ENCODE data around the gene ADAMTS14. TPM values are rescaled to one million over a fixed set of nuclear protein-coding genes. Genes with fewer than 3 reads are reported as not detected.

ADAMTS14 gene
- polyA plus RNA-seq, 3 donors: 1.2 to 2.5 (median 1.6) TPM

DNA sequence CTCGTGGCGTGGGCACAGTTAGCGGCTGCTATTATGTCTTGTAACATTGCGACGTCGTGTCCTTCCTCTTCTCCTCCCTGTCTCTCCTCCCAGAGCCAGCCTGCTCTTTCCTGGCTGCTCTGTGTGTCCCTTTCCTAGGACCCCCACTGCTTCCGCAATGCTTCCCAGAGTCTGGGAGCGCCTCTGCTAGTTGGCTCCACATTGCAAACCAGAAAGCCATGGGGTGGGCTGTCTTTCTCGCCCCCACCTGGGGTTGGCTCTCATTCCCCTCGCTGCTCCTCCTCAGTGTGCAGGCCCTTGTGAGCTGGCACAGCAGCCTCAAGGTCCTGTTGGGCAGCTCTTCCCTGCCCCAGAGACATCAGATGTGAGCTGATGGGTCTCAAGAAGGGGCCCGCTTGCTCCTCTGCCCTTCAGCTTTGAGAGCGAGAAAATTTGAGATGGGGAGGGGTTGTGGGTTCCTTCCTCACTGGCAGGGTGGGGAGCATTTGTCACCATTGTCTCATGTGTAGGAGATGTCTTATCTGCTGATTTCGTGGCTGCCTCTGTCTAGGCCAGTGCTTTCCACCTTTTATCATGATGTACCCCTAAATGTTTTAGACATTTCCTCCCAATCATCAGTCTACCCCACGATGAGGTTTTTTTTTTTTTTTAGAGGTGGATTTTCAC is 3.3 kb downstream of the ADAMTS14 start:
- DNase-seq: no peak

DNA sequence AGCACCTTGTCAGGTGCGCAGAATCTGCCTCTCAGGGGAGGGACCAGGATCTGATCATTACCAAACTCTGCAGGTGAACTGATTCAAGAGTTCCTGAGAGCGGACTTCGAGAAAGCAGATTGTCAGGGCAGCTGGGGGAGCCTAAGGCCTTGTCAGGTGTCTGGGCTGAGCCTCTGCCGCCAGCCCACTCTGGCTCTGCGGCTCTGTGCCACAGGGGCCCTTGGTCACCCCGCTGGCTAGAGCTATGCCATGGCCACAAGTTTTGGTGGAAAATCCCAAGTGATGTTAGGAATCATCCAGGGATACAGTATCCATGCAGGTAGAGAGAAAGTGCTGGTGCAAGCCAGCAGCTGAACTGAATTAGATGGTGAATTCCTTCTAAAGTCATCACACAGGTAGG is 4.2 kb downstream of the ADAMTS14 start:
- no peak for DNase-seq

DNA sequence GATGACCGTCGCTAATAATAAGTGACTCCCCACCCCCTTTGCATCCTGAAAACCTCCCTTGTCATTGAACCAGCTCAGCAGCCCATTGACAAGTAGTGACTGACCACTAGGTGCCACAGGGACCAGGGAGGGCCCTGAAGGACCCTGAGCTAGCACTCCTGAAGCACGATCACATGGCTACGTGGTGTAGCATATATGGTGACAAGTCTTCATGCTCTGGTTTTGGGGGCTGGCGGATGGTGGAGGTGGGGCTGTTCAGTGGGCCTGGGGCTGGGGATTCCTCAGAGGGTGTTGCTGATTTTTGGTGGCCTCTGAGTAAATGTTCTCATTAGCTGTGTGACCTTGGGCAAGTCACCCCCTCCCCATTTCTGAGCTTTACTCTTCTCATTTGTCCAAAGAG is 4.7 kb downstream of the ADAMTS14 start:
- DNase-seq: no peak

DNA sequence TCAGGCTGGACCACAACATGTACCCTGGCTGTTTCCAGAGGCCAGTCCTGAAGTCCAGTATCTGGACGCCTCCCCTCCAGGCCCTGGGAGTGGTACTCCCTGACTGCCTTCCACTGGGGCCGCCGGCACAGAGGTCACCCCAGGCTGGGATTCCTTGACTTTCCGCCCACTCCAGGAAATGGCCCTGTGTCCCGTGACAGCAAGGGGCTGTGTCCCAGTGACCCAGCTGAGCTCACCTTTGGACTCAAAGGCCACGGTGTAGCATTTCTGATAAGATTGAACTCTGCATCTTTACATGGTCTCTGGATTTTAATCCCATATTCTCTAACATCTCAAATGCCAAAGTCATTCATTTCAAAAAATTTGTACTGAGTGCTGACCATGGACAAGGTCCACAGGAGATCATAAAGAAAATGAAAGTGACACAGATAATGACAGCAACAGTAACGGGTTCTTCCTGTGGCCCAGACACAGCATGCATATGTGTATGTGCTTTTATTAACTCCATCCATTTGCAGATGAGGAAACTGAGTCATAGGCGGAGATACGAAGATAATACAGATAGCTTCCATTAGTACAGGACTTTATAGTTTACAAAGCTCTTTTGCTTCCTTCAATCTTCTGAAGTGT is 5.4 kb downstream of the ADAMTS14 start:
- no peak for DNase-seq

DNA sequence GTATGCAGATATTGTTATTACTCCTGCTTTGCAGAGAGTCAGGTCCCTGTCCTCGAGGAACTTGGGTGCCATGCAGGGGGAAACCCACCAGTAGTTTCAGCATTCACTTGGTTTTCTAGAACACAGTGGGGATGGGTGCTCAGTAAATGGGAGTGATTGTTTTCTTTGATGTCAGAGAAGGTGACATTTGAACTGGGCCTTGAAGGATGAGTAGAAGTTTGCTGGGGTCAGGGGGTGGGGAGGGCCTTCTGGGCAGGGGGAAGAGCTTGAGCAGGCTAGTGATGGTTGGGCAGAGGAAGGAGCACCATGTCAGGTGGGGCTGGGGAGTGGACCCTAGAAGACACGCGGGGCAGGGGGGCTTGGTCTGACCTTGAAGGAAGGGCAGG is 5.9 kb downstream of the ADAMTS14 start:
- DNase-seq: no peak

DNA sequence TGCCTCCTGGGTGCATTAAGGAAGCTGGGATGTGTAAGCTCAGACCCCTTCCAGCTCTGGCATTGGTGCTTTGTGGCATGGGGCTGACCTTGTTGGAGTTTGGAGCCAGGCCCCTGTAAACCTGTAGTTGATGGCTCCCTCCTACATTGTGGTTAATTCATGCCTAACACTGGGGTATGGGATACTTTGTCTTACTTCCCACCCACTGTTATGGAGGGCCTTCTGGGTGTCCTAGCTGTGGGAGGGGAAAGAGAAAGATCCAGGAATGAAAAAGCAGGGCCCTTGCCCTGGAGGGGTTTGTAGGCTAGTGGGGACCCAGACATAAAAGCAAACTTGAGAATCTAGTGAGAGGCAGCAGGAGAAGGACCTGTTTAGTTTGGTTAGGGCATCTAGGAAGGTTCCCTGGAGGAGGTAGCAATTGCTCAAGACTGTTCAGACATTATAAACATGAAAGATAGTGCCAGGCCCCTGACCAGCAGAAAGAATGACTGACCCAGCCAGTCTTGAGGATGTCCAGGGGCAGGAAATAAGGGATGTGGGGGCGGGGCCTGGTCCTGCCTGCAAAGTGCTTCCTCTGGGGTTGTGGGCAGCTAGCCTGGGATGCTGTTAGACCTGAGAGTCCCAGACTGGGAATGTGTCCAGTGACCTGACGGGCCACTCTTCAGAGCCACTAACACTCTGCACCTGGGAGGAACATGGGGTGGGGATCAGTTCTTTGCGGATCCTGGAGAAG is 6.6 kb downstream of the ADAMTS14 start:
- no peak for DNase-seq

DNA sequence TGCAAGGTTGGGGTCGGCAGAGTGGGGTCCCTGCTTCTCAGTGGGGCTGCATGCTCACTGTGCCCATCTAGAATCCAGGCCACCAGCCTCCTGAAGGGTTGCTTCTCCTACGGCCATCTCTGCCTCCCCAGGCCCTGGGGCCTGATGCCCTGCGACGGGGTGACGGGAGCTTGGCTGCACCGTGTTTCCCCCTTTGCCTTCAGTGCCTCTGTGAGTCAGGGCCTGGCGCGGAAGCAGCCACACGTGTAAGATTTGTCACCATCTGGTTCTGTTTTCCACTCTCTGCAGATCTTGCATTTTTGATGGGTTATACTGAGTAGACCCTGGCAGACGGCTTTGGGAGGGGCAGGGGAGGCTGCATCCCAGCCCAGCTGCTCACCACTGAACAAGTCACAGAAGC is 7.2 kb downstream of the ADAMTS14 start:
- DNase-seq: no peak

DNA sequence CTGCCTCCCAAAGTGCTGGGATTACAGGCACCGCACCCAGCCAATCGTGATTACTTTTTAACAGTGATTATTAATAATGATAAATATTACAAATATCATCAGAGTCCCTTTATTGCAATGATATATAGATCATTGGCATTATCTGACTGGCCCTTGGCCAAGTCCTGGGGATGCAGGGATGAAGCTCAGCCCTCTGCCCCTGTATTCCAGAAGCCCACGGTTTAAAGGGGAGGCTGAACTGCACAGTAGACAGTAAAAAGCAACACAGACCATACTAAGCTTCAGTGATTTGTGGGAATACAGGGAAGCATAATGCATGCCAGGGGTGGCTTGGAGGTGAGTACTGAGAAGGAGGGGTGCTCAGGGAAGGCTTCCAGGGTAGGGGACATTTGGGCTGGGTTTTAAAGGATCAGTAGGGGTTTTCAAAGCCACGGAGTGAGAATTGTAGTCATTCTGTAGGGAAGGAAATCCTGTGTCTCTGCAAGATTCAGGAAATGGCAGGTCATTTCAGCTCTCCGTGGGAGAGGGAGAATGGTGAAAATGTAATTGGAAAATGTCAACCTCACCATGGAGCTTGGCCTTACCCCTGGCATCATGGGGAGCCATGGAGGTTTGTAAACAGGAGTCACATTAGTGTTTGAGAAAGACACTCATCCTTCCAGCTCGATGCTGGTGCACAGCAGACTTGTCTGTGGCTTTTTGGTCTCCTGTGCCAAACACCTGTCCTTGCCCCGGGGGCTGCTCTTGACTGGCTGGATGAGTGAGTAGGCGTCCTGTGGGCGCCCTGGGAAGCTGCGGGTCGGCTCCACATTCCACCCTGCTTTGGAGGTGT is 8.8 kb downstream of the ADAMTS14 start:
- DNase-seq: no peak

DNA sequence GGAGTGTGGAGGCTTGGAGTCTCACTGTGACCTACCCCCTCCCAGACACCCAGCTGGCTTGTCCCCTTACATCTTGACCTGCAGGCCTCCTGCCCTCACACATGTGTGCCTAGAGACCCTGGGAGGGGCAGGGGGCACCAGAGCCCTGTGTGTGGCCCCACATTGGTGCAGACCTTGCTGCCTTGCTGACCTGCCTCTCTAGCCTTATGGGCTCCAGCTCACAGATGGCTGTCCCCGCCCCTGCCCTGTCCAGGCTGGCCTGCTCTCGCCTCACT is 9.4 kb downstream of the ADAMTS14 start:
- DNase-seq: no peak

DNA sequence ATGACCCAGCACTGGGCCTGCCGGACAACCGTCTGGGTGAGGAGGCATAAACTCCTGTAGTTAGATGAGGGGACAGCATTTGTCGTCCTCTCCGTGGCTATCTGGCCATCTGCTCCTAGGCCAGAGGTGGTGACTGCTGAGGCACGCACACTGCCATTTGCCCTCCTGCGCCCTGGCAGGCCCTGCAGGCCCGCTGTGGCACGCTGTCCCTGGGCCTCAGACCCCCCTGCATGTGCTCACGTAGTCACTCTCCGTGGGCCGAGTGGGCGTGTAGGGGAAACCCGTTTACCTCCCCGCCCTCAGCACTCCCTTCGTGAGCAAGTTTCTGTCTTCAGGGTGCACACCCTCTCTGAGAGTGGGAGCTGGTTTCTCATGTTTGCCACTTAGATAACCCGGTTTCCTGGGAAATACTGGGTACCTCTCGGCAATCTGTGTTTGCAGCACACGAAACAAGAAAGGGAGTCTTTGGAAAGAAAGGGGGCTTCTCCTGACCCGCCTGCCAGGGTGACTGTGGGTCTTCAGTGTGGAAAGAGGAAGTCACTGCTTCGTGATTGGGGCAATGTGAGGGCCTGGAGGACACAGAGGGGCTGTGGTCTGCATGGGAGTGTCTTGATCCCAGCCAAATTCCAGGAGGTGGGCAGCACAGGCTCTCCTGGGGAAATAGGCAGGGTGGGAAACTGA is 10.8 kb downstream of the ADAMTS14 start:
- no peak for DNase-seq

DNA sequence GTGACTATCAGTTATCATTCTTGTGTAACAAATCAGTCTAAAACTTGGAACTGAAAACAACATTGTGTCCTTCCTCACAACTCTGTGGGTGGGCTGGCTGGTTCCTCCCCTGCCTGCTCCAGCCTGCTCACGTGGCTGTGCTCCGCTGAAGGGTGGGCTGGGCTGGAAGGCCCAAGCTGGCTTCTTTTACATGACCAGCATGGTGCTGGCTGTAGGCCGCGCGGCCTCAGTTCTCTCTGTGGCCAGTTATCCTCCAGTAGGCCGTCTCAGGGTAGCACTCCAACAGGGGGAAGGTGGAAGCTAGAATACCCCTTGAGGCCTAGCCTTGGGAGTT is 11.3 kb downstream of the ADAMTS14 start:
- DNase-seq: no peak

DNA sequence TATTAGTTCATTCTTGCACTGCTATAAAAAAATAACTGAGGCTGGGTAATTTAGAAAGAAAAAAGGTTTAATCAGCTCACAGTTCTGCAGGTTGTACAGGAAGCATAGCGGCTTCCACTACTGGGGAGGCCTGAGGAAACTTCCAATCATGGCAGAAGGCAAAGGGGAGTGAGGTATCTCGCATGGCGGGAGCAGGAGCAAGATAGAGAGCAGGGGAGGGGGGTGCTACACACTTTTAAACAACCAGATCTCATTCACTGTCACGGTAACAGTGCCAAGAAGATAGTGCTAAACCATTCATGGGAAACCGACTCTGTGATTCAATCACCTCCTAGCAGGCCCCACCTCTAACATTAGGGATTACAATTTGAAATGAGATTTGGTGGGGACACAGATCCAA is 11.6 kb downstream of the ADAMTS14 start:
- no peak for DNase-seq

DNA sequence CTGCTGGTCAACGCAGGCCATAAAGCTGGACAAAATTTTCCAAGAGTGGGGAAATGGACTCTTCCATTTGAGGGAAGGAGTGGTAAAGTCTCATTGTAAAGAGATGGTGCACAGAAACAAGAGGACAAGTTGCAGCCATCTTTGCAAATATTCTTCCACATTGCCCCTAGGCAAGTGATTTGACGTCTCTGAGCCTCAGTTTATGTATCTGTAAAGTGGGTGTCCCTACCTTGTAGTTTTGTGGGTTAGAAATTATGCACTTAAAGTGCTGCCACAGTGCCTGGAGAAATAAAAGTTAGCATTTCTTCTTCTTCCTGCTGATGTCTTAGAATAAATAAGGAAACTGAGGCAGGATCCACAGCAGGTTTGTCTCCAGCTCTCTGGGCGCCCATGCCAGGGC is 12.1 kb downstream of the ADAMTS14 start:
- DNase-seq: no peak

DNA sequence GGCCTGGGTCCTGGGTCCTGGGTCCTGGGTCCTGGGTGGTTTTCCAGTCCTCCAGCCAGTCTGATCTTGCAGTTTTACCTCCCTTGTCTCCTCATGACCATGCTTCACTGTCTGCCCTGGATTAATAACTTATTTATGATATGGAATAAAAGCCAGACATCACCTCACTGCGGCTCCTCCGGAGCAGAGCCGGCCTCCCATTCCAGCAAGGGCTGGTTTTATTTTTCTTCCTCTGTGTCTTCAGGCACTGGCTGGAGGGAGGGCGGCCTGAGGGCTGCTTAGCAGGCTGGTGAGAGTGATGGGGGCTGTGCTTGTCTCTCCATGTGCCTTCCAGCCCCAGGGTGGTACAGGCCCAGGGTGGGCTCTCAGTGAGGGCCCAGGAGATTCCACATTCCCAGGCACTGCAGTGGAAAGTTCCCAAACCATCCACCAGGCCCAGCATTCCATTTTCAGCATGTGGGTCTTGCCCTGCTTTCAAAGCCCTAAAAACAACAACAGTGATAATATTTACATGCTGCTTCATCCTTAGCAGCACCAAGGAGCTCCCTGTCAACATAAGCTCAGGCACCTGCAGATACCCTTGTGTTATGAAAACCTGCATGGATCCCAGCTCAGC is 12.6 kb downstream of the ADAMTS14 start:
- no peak for DNase-seq

DNA sequence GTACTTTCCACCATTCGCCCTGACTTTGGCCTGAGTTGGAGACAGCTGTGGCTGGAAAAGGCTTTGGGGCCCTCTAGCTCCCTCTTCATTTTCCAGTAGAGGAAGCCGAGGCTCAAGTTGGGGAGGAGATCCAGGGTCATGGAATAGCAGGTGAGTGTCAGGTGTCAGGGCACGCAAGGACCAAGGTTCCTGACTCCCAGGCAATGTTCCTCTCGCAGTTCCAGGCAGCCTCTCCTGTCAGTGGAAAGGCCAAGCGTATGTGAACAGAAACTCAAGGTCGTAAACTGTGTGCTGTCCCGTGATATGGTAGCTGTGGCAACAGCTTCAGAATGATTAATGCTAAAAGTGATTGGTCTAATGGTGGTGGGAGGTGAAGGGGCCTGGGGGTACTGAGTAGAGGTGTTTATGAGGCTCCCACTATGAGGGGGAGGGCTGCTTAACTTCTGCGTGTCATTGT is 13.2 kb downstream of the ADAMTS14 start:
- no peak for DNase-seq

DNA sequence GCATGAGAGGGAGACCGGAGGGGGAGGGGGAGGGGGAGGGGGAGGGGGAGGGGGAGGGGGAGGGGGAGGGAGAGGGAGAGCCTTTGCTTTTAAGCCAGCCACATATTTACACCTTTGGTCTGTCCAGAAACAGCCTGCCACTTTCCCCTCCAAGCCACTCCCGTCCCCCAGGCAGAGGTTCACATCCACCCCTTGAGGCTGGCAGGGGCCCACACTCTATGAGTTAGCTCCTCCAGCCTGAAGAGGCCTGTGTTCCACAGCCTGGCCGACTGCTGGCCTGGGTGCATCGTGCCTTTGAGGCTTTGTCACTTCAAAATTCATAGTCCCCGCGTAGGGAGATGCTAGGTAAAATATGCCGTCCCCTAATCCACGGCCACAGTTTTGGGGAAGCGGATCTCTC is 16.5 kb downstream of the ADAMTS14 start:
- DNase-seq: no peak

DNA sequence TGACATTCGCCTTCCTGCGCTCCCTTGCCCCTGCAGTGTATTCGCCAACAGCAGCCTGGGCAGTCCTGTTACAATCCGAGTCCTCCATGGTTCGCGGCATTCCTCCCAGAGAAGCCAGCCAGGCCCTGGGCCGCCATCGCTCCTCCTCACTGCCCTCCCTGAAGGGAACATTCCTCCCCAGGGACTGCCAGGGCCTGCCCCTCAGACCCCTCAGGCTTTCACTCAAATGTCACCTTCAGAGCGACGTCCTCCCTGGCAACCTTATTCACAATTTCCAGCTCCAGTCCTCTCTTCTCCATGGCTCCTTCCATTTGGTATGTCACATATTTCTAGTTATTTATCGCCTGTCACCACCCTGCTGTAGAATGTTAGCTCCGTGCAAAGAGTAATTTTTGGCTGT is 17.4 kb downstream of the ADAMTS14 start:
- DNase-seq: no peak

DNA sequence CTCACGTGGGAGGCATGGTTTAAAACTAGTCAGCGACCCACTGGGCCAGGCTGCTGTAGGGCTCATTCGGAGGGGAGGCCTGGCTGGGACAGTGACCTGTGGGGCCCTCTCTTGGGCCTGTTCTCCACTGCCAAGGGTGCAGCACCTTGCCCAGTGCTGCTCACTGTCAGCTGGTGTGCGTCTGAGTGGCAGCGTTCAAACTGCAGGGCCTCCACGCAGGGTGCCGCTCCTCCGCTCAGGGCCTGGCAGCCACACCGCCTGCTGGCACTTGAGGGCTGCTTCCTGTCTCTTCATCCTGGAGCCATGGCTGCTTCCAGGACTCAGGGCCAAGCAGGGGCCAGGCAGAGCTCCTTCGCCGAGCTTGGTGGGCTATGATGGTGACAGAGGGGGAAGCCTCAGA is 18.3 kb downstream of the ADAMTS14 start:
- no peak for DNase-seq

DNA sequence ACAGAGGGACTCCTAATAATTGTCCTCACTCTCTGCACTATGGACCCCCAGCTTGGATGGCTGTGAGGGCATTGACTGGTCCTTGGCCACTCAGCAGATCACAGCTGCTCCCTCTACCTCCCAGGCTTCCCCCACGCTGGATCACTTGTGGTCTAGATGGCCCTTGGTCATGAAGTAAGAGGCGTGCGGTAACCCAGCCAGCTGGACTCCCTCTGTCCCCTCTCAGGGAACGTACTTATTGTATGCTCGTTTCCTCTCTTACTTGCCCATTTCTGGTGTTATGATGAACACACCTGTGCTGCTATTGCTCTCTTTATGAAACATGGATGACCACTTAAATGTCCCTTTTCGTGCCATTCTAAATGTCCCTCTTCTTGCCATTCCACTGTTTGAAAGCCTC is 19.3 kb downstream of the ADAMTS14 start:
- DNase-seq: no peak

DNA sequence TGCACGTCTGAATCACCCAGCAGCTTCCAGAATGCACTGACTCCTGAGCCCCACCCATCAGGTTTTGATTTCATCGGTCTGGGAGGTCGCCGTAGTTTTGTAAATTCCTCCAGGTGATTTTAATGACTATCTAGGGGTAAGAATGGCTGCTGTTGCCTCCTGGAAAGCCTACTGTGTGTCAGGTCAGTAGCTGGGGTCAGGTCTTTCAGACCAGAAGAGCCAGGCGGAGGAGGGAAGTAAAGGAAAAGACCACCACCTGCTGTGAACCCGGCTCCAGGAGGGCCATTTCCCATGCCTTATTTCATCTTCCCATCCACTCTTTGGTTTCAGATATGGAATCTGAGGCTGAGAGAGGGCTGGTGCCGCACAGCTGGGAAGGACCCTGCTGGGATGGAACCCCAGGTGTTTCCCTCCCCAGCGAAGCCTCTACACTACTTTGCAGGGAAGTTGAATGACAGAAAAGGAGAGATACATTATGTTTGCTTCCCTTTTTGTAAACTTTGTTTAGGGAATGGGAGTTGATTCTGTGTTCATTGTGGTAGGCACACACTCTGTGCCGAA is 19.8 kb downstream of the ADAMTS14 start:
- DNase-seq: no peak

DNA sequence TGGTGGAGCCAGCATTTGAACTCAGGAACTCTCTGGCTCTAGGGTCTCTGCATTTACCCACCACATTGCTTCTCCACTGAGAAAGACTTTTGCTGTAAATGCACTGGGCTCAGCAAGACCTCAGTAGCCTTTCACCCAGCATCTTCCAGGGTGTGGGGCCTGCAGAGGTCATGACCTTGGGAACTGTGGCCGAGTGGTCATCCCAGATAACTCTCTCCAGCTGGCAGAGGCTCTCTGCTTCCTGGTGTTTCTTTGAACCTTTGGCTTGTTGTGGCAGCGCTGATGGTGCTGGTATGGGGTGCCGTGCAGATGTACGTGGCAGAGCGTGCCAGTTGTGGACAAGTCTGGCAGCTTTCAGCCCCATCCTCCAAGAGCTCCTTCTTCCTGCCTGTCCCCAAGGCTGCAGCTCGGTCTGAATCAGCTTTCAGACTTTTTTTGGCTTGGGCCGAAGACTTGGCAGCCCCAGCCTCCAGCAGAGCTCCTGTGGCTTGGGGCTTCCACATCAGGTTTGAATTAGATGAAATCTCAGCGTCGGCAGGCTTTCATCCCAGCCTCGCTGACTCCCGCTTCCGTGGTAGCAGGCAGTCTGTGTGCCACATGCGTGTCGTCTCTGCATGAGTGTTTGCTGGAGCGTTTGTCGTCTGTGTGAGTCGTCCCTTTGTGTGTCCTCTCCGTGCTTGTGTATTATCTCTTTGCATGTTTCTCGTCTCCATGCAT is 21.5 kb downstream of the ADAMTS14 start:
- DNase-seq: no peak

Data from renal pelvis (tissue), 4 donors.